ENCODE measurements around the gene CDC42SE2. TPM values are rescaled to one million over a fixed set of nuclear protein-coding genes. Genes with fewer than 3 reads are reported as not detected.
A peak's percentile ranks its signal among the peaks of the same experiment; 100 is the strongest.
"Not testable (repeated sequence)": the region's sequence is repeated elsewhere in the genome, so short reads cannot be mapped to it uniquely, and the experiment has no call there.

CDC42SE2 gene
- total RNA-seq, 1 donor from 2014 or later, result 170 TPM

DNA sequence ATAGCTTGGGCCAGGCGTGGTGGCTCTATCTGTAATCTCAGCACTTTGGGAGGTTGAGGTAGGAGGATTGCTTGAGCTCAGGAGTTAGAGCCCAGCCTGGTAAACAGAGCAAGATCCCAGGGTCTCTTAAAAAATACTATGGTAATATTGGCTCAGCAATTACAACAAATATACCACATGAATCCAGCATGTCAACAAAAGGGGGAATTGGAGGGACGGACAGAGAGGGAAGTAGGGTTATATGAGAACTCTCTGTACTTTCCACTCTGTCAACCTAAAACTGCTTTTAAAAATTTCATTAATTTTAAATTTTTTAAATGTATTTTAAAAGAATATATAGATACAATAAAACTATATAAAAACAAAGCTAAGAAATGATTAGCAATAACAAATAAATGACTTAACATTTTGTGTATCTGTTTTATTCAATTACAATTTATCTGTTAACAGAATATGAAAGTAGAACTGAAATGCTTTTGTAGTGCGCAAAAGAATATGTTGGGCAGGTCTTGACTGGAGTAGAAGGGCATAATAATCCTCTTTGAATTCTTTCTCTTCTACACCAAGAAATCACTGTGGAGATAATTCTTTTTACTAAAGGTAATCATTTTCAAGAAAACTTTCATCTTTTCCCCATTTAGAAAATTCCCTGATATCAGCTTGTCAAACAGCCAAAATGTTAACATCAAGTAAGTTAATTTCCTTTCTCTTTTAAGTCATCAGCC, 12.9 kb upstream of the CDC42SE2 start:
- no peak for DNase-seq

- DNase-seq, result no peak
Measured at GRCh38 chr5:131252824-131253171, 11.1 kb upstream of the CDC42SE2 start.

- DNase-seq, result not testable (repeated sequence)
Measured at GRCh38 chr5:131254025-131254424, 9.8 kb upstream of the CDC42SE2 start.

- no peak for DNase-seq
Measured at GRCh38 chr5:131254741-131255140, 9.1 kb upstream of the CDC42SE2 start.

- no peak for DNase-seq
Measured at GRCh38 chr5:131256507-131256823, 7.4 kb upstream of the CDC42SE2 start.

DNA sequence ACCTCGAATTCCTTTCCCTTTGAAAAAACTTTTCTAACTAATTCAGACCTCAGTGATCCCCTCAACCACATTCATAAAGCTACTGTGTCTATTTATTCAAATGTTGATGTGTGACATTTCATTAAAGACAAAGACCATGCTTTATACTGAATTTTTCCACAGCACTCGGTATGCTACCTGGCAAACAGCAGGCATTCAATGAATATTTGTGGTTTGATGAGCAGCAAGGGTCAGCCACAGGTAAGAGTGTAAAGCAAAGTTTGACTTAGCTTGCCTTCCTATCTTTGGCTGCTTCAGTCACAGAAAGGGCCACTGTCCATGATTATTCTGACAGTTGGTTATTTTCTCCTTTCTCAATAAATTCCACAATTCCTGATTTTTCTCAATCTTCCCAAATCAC, 5.1 kb upstream of the CDC42SE2 start:
- no peak for DNase-seq

DNA sequence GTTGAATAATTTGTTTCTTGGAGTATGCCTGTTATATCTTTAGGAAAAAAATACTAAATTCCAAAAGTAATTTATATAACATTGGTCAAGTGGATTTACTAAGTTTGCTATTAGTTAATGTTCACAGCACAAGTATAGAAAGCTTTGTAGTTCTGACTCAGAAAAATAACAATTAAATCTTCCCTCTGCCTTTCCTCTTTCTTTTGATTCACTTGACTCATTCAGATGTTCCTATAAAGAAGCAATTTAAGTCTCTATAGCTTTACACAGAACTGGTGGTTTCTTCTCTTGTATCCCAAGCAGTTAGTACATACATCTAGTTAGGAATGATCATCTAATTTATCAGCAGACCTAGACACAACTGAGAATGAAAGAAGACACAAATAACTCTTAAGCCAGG, 4.5 kb upstream of the CDC42SE2 start:
- DNase-seq, result no peak

DNA sequence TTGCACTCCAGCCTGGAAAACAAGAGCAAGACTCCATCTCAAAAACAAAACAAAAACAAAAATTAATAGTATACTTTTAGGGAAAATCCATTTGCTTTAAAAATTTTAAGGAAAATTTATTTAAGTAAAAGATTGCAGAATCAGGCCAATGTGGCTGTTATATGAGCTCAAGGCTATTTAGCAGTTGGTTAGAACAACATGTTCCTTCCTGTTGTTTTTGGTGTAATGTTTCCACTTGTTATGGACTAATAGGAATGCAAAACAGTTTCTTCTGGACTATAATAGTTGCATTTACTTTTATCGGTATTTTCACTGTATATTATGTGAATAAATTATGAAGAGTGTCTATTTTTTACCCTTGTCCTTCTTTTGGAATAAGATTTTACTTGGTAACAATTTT, 3.0 kb upstream of the CDC42SE2 start:
- DNase-seq, result no peak

DNA sequence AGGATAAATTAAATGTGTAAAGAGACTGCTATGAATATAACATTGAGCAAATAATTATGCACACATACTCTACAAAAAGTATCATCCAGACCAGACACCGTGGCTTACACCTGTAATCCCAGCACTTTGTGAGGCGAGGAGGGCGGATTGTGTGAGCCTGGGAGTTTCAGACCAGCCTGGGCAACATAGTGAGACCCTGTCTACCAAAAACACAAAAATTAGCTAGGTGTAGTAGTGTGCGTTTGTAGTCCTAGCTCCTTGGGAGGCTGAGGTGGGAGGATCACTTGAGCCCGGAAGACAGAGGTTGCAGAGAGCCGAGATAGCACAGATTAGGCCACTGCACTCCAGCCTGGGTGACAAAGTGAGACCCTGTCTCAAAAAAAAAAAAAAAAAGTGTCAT, 2.4 kb upstream of the CDC42SE2 start:
- no peak for DNase-seq

GRCh38 chr5:131262953-131263541, 806 bp upstream of the CDC42SE2 start:
- DNase-seq, result no peak

- DNase-seq, result peak; percentile 50
Measured at GRCh38 chr5:131264451-131265099, 722 bp downstream of the CDC42SE2 start.

DNA sequence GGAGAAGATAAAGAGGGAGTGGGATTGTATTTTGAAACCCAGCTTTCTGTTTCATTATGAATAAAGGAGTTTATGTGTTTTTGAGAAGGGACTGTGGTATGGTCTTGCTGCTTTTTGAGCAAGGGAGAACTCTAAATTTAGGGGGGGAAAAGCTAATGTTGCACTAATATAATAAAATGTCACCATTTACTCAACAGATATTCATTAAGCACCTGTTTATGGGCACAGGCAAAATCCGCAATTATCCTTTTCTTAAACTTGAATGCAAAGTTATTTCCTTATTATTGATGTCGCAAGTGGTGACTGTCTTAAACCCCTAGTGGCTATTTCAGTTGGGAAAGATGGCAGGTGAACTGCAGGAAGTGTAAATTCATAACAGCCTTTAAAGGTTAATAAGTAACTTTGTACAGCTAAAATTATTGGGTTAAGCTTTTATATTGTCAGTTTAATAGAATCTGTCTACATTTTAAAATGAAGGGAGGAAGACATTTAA, 1.5 kb downstream of the CDC42SE2 start:
- DNase-seq, result no peak

DNA sequence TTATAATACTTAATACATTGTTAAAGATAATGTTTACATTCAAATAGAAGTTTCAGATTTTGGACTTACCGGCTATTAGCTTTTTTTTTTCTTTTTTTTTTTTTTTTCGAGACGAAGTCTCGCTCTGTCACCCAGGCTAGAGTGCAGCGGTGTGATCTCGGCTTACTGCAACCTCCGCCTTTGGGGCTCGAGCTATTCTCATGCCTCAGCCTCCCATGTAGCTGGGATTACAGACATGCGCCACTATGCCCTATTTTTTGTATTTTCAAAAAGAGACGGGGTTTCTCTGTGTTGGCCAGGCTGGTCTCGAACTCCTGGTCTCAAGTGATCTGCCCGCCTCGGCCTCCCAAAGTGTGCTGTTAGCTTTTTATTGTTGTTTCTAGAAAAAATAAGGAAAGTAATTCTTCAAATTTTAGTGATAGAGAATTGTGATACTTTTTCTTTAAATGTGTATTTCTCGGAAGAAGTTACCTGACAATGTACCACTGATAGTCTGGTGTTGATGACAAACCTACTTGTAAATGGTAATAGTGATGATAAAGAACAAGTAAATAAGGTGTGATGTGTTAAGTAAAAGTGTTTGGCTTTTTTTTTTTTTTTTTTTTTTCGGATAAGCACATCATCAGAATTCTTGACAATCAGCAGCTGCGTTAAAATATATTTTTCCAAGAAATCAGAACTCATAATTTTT, 2.7 kb downstream of the CDC42SE2 start:
- no peak for DNase-seq

GRCh38 chr5:131268758-131269370, 5.0 kb downstream of the CDC42SE2 start:
- no peak for DNase-seq

DNA sequence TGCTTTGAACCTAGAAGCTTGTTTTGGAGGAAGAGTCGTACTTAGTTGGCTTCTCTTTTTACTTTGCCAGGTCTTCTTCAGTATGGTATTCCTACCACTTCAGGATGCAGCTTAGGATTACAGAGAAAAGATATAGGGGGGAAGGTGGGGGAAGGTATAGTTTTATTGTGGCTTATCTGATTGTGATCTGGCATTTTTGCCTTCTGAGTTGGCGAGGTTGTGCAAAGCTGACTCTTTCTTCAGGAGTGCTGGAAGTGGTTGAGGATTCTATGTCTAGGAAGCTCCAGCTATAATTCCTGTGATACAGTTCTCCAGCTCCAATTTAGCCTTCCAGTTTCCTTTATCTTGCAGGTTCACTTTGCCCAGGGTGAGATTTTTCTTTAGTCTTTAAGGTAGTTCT, 7.0 kb downstream of the CDC42SE2 start:
- no peak for DNase-seq

- not testable (repeated sequence) for DNase-seq
Measured at GRCh38 chr5:131271888-131272287, 8.0 kb downstream of the CDC42SE2 start.

DNA sequence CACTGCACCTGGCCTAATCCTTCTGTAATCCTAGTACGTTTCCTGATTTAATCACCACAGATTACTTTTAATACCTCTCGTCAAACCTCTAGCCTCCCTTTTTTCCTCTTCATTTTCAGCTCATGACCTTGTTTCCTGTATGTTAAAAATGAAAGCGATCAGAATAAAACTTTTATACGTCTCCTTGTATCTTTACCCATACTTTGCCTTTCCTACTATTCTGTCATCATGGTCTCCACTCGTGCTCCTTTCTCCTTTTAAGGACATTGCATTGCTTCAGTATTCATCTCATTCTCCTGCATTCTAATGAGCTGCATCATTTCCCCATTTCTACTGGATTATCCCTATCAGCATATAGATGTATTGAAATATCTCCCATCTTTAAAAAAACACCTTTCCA, 8.5 kb downstream of the CDC42SE2 start:
- DNase-seq, result no peak

DNA sequence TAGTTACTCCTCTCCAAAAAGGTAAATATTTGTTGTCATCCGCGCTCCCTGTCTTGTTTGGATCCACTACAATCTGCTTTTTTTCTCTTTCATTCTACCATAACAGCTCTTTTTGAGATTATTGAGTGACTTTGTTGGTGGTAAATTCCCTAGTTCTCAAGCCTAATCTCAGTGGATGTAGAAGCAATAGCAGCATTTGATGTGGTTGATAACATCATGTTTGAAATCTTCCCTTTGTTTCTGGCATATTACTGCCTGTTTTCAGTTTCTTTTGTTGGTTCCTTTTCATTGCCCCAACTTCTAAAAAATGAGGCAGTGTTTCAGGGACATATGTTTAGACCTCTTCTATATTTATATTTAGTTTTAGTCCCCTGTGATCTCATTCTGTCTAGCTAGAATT, 8.9 kb downstream of the CDC42SE2 start:
- no peak for DNase-seq

- no peak for DNase-seq
Measured at GRCh38 chr5:131274326-131275063, 10.6 kb downstream of the CDC42SE2 start.

- DNase-seq, result no peak
Measured at GRCh38 chr5:131276072-131276471, 12.2 kb downstream of the CDC42SE2 start.

DNA sequence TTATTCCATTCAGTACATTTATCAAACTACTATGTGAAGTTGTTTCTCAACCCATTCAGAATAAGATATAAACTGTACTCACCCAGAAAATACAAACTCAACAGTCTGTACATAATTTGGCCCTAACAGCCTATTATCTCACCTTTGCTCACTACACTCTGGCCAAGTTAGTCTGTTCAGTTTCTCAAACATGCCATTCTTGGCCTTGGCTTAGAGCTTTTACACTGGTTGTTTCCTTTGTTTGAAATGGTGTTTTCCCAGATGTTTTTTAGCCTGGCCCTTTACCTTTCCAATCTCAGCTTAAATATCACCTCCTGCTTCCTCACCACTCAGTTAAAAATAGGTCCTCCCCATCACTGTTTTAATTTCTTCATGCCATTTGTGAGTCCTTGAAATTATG, 13.6 kb downstream of the CDC42SE2 start:
- DNase-seq, result no peak

Measured in occipital lobe (tissue), 2 donors.